GM12872 (cell line): ENCODE measurements around the gene PHACTR1.

Experiments
- TF ChIP-seq, protein P1 (sequence below): IDR thresholded peaks from 3 replicates; pipeline ENCODE4 v1.5.1; 2011; ENCODE audit warnings: low read depth, mild to moderate bottlenecking, low read length, moderate library complexity; ENCODE audit not compliant: insufficient read depth

PHACTR1 gene

DNA sequence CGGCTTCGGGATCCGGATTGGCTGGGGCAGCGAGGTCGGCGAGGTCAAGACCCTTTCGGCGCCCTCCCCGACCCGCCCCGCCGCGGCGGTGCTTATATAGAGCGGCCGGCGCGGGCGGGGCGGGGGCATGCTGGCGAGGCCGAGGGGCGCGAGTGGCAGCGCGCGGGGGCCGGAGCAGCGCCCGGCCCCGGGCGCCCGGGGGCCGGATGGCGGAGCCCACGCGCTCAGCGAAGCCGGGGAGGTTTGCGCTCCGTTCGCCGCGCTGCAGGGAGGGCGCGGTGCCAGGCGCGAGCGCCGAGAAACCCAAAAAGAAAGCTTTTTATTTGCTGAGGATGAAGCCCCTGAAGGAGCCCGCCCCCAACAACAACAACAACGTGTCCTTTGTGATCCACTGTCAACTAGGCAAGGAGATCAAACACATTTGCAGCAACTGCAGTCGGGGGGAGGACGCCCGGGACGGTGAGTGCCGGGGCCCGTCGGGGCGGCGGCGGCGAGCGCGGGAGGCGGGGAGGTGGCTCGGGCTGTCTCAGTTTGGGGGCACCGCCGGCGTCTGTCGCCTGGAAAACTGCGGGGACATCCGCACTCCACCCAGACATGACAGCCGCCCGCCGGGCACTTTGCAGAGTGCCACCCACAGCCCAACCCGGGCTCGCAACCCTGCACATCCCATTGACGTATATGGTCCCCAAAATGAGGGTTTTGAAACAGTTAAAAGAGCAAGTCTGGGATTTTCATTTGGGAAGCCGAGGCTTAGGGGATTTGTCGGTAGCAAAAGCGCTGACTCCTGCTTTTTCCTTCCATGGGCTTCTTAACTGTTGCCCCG is 297.3 kb downstream of the PHACTR1 start:
- TF ChIP-seq, protein P1, sequence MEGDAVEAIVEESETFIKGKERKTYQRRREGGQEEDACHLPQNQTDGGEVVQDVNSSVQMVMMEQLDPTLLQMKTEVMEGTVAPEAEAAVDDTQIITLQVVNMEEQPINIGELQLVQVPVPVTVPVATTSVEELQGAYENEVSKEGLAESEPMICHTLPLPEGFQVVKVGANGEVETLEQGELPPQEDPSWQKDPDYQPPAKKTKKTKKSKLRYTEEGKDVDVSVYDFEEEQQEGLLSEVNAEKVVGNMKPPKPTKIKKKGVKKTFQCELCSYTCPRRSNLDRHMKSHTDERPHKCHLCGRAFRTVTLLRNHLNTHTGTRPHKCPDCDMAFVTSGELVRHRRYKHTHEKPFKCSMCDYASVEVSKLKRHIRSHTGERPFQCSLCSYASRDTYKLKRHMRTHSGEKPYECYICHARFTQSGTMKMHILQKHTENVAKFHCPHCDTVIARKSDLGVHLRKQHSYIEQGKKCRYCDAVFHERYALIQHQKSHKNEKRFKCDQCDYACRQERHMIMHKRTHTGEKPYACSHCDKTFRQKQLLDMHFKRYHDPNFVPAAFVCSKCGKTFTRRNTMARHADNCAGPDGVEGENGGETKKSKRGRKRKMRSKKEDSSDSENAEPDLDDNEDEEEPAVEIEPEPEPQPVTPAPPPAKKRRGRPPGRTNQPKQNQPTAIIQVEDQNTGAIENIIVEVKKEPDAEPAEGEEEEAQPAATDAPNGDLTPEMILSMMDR: no peak

DNA sequence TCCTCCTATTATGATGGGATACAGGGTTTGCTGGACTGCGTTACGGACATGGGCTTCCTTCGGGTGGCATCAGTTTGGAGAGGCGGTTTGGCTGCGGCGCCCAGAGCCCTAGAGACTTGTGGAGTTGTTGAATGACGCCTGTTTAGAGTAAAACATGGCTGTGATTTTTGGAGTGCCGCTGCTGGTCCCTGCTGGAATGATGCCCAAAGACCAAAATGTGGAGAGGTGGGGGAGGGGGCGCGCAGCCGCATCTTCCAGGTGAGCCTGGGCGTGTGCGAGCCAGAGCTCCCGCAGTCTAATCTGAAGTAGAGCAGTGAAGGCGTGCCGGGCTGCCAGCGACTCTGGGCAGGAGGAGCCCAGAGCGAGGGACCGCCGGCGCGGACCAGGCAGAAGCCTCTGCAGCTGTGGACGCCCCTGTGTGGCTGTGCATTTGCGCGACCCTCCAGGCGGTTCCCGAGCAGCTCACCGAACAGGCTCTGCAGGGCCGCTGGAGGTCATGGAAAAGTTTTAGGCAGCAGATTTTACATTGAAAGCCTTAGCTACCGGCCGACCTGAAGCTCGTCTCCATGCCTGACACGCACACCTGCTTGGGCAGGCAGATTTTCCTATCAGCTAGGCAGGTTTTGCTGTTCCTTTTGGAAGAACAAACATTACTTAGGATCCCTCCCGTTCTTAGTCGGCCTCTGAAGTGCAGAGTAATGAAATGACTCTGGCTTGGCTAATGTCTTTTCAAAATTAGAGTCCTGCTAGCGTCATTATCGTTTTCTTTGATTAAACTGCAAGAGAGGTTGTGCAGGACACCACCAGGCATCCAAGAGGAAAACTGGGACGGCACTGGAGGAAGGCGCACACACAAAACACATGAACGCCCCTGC is 298.2 kb downstream of the PHACTR1 start:
- TF ChIP-seq, protein P1: no peak

DNA sequence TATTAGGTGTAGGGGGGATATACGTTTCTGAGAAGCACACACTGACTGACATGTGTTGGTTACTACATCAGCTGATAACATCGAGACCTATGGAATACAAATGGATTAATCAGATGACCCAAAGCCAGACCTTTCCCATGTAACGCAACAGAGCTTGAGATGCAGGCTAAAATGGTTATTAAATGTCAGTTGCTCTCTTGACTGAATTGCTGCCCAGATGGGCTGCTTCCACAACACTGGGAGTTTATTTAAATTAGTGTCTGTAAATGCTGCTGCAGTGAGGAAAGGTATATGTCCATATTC is 298.8 kb downstream of the PHACTR1 start:
- TF ChIP-seq, protein P1: no peak

DNA sequence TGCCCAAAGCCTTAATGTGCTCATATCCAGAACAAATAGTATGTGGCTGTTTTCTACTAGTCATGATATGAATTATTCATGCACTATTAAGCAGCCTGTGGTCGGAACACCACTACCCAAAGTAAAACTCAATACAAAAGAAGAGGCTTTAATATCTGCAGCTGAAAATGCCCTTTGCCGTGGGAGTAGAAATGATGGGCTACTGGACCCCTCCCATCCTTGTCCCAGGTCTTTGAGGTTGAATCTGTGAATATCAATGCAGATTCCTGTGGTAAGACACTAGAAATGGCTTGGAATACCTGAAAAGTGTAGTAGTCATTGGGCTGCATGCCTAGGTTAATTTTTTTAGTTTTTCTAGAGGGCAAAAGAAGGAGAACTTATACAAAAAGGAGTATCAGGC is 308.0 kb downstream of the PHACTR1 start:
- TF ChIP-seq, protein P1: no peak

DNA sequence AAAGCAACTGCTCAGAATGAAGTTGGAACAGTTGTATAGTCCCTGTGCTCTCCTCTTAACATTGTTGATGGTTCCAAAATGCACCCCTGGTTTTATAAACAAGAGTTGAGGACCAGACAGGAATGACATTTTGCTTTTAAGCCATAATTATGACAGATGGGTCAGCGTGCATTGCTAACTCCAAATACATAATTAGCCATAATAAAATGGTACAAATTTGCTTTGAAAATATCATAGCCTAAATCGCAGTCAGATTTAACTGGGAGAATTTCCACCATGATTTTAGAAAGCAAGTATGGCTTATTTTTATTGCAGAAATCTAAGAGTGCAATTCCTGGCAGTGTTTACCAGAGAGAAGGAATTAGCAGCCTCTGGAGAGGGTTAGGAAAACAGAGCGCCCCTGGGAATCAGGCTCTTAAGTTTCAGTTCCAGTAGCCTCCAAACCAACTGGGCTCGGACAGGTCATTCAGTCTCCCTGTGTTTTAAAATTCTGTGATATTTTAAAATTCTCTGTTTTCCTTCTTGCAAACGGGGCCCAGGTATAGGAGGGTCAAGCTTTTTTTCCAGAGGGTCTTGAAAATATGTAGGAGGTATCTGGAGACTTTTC is 309.4 kb downstream of the PHACTR1 start:
- TF ChIP-seq, protein P1: no peak

DNA sequence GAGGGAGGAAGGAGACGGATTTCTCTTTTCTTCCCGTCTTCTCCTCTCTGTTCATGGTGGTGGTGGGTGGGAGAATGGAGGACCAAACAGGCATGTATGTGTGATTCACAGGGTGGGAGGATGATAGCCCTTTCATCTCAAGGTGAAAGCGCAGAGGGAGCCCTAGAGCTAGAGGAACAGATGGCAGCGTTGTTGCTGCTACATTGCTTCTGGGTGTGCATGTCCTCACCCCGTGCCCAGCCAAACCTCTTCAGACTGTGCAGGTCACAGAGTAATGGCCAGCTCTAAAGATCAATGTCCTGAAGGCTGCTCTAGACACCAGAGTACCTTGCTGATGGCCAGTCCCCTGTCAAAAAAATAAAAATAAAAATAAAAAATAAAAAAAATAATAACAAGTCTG is 310.0 kb downstream of the PHACTR1 start:
- TF ChIP-seq, protein P1: no peak

DNA sequence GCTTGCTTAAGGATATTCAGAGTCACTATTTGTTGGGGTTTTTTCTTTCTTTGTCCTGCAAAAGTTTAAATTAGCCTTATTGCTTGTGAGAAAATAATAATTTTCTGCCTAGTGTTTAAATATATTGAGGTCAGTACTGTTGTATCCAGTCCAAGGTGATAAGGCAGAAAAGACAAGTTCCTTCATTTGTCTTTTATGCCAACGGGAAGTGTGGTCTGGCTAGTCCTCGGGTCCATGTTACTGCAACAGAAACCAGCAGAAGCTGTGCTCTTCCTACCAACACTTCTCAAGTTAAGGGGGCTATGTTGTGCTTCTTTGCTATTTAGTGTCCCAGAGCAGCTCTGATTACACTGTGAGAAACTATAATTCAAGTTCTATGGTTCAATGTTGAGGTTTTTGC is 310.6 kb downstream of the PHACTR1 start:
- TF ChIP-seq, protein P1: no peak
